GM12892 (cell line): Measurements from ENCODE around the gene CHRM5.
"Not testable (repeated sequence)": the region's sequence is repeated elsewhere in the genome, so short reads cannot be mapped to it uniquely, and the experiment has no call there.

ENCODE experiments used
- DNase-seq: peaks from one replicate; pipeline ENCODE4 v3.0.0; 2011; ENCODE audit not compliant: insufficient read length
- FAIRE-seq: peaks from 2 replicates; lab custom pipeline; 2011; peaks lifted over from hg19 to GRCh38; lab: Jason Lieb, UNC
- POLR2A ChIP-seq: IDR thresholded peaks from 2 replicates; pipeline ENCODE4 v1.6.1; 2011; ENCODE audit warnings: low read depth, low read length, control low read depth
- POLR2AphosphoS5 ChIP-seq: IDR thresholded peaks from 2 replicates; pipeline ENCODE4 v1.6.1; 2011; ENCODE audit warnings: low read depth, low read length, control low read depth
- TAF1 ChIP-seq: IDR thresholded peaks from 2 replicates; pipeline ENCODE4 v1.6.1; 2011; ENCODE audit warnings: low read depth, mild to moderate bottlenecking, control low read depth, low read length, borderline replicate concordance

CHRM5 gene

DNA sequence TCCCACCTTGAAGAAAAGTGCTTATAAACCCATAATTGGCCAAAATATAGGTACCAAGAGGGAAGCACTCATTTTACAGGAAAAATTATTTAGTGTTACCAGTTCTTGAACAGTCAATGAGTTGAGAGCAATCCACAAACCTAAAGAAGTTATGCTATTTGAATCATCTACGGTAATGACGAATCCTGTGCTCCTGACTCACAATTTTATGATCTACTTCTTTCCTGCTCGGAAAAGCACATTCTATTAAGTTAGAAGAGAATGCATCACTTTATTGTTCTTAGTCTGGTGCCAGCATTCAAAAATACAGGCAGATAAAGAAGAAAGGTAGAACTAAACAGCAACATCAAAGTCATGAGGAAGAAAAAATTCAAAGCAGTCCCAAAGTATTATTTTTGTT, 33.2 kb downstream of the CHRM5 start:
- TF ChIP-seq TAF1: no peak
- TF ChIP-seq POLR2A: no peak
- TF ChIP-seq POLR2AphosphoS5: no peak
- DNase-seq: no peak
- FAIRE-seq: no peak

DNA sequence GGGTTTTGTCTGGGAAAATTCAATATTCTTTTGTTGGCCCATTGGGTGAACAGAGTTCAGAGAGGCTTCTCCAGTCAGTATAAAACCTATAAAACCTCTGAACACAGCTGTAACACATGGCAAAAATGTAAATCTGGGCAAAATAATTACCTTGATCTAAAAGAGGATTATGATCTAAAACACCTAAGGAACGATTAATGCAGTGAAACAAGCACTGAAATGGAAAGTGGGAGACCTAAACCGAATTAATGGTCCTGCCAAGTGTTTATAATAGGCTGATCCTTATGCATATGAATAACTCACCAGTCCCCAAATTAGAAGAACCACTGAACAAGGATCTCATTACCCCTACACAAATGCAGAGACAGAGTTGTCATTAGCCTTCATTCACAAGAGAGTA, 38.1 kb downstream of the CHRM5 start:
- DNase-seq (no peak), FAIRE-seq (no peak)

DNA sequence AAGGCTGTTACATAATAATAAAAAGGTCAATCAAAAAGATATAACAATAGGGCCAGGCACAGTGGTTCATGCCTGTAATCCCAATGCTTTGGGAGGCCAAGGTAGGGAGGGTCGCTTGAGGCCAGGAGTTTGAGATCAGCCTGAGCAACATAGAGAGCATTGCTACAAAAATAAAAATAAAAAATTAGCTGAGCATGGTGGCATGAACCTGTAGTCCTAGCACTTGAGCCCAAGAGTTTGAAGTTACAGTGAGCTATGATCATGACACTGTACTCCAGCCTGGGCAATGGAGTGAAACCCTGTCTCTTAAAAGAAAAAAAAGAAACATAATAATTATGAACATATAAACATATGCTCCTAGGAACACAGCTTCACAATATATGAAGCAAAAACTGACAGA, 41.4 kb downstream of the CHRM5 start:
- TF ChIP-seq POLR2AphosphoS5 (no peak), POLR2A (no peak), TAF1 (no peak)
- DNase-seq: no peak
- no peak for FAIRE-seq

More for the DNA sequence above, 38.1 kb downstream of the CHRM5 start:
- TF ChIP-seq TAF1: no peak
- no peak for TF ChIP-seq POLR2A
- TF ChIP-seq POLR2AphosphoS5: no peak

GRCh38 chr15:34010921-34011320, 42.6 kb downstream of the CHRM5 start:
- DNase-seq (no peak), FAIRE-seq (no peak)
- TF ChIP-seq POLR2A (no peak), TAF1 (no peak), POLR2AphosphoS5 (no peak)

DNA sequence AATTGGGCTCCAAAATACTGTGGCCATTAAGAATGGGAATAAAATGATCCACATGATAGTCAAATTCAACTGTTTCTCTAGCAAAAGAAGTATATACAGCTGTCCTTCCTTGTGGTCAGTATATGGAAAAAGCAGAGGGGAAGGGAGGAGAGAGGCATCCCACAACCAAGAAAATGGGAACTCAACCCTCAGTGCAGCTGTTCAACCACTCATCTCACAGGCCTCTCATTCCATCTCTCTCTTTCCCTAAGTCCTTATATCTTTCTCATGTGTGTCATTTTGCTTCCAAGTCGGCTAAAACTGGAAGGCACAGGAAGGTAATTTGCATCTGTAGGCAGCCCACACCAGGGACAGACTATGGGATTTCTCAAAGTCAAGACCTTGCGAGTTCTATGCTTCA, 43.2 kb downstream of the CHRM5 start:
- TF ChIP-seq POLR2A (no peak), POLR2AphosphoS5 (no peak), TAF1 (no peak)
- DNase-seq (no peak), FAIRE-seq (peak; percentile 9)

GRCh38 chr15:34012461-34013028, 44.2 kb downstream of the CHRM5 start:
- no peak for FAIRE-seq

DNA sequence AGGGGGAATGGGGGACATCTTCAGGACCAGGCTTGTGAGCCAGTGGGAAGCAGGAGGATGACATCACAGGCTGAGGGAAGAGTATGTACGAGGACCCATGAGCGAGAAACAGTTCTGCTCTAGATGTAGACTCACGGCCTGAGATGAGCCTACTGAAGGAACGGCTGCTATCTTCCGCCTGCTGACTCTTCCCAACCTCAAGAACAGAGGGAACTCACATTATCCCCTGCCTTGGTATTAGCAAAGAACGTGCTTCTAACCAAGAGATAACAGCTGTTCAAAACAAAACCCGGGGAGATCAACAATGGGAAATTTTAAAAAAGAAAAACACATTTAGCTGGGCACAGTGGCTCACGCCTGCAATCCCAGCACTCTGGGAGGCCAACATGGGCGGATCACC, 45.4 kb downstream of the CHRM5 start:
- TF ChIP-seq POLR2A (no peak), TAF1 (no peak), POLR2AphosphoS5 (no peak)
- DNase-seq (no peak), FAIRE-seq (no peak)

More at GRCh38 chr15:34012461-34013028, 44.2 kb downstream of the CHRM5 start:
- TF ChIP-seq POLR2AphosphoS5: no peak
- no peak for TF ChIP-seq POLR2A
- no peak for TF ChIP-seq TAF1
- no peak for DNase-seq

- FAIRE-seq: no peak
- no peak for DNase-seq
- no peak for TF ChIP-seq POLR2A
- no peak for TF ChIP-seq TAF1
- TF ChIP-seq POLR2AphosphoS5: no peak
Measured at GRCh38 chr15:34014556-34014955, 46.3 kb downstream of the CHRM5 start.

DNA sequence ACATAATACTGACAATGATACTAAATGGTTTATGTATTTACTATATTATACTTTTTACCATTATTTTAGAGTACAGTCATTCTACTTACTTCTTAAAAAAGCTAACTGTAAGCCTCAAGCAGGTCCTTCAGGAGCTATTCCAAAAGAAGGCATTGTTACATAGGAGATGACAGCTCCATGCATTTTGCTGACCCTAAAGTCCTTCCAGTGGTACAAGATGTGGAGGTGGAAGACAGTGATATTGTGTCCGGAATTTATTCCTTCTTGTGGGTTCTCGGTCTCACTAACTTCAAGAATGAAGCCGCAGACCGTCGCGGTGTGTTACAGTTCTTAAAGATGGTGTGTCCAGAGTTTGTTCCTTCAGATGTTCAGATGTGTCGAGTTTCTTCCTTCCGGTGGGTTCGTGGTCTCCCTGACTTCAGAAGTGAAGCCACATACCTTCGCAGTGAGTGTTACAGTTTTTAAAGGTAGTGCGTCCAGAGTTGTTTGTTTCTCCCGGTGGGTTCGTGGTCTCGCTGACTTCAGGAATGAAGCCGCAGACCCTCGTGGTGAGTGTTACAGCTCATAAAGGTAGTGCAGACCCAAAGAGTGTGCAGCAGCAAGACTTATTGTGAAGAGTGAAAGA, 49.8 kb downstream of the CHRM5 start:
- TF ChIP-seq TAF1: no peak
- no peak for TF ChIP-seq POLR2AphosphoS5
- TF ChIP-seq POLR2A: no peak
- FAIRE-seq: no peak
- no peak for DNase-seq

- DNase-seq, FAIRE-seq: not testable (repeated sequence)
Measured at GRCh38 chr15:34018738-34019137, 50.4 kb downstream of the CHRM5 start.

- DNase-seq: no peak
- FAIRE-seq: no peak
- TF ChIP-seq POLR2A (no peak), POLR2AphosphoS5 (no peak), TAF1 (no peak)
Measured at GRCh38 chr15:34019369-34019990, 51.2 kb downstream of the CHRM5 start.

DNA sequence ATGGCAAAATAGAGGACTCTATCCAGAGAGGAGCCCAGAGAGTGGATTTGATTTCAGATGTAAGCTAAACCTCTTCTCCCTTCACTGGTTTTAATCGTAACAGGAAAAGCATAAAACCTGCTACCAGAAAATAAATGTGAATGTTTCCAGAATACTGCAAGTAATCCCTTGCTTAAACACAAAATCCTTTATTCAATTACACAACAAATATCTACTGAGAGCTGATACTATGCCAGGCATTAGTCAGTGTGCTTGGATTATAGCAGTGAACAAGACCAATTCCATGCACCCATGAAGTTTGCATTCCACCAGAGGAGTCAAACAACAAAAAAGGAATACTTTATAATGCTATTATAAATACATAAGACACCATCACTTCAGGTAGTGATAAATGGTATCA, 55.6 kb downstream of the CHRM5 start:
- FAIRE-seq: no peak
- no peak for DNase-seq
- no peak for TF ChIP-seq POLR2A
- TF ChIP-seq POLR2AphosphoS5: no peak
- TF ChIP-seq TAF1: no peak

DNA sequence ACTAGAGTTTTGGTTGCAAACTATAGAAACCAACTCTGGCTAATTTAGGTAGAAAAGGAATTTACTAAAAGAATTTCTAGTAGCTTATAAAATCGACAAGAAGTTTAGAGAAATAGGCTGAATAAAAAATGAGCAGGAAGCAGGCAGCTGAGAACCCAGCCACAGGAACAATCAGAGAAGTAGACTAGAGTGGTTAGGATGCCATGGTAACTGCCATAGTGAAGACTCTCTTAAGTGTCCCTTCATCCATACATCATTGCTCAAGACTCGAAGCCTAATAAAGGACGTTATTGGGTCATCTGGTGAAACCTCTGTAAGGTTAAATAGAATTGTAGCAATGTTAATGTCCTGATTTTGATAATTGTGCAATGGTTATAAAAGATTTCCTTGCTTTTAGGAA, 57.0 kb downstream of the CHRM5 start:
- DNase-seq (no peak), FAIRE-seq (no peak)
- TF ChIP-seq POLR2AphosphoS5 (no peak), POLR2A (no peak), TAF1 (no peak)
